Endodermal cell (in vitro differentiated cells): ENCODE measurements around the gene SLC66A2. TPM values are rescaled to one million over a fixed set of nuclear protein-coding genes. Genes with fewer than 3 reads are reported as not detected.

Experiments
- DNase-seq: peaks from one replicate; pipeline ENCODE4 v3.0.0-alpha.2; 2017
- H3K27ac ChIP-seq: 2 replicates; pipeline ENCODE4 v1.5.1; 2013; ENCODE audit warnings: mild to moderate bottlenecking, low read depth, low read length, moderate library complexity
- H3K27me3 ChIP-seq: 2 replicates; pipeline ENCODE4 v1.6.1; 2013; ENCODE audit warnings: mild to moderate bottlenecking, low read length, moderate library complexity; ENCODE audit not compliant: insufficient read depth, control insufficient read depth, poor library complexity, severe bottlenecking
- H3K36me3 ChIP-seq: 2 replicates; pipeline ENCODE4 v1.7.0; 2013; ENCODE audit warnings: mild to moderate bottlenecking, low read length, moderate library complexity; ENCODE audit not compliant: control insufficient read depth, insufficient read depth
- H3K4me1 ChIP-seq: one replicate; pipeline ENCODE4 v1.7.0; 2013; ENCODE audit warnings: low read length; ENCODE audit not compliant: control insufficient read depth, insufficient read depth
- H3K4me3 ChIP-seq: 2 replicates; pipeline ENCODE4 v1.5.1; 2013; ENCODE audit warnings: mild to moderate bottlenecking, low read length, moderate library complexity
- H3K9ac ChIP-seq: 2 replicates; pipeline ENCODE4 v1.6.1; 2013; ENCODE audit warnings: mild to moderate bottlenecking, low read length, moderate library complexity; ENCODE audit not compliant: poor library complexity, severe bottlenecking; ENCODE audit errors: extremely low read depth
- H3K9me3 ChIP-seq: 2 replicates; pipeline ENCODE4 v1.6.1; 2013; ENCODE audit warnings: mild to moderate bottlenecking, low read length, moderate library complexity; ENCODE audit not compliant: control insufficient read depth
- H3K27ac Mint-ChIP-seq: 2 replicates; pipeline ENCODE4 v1.8.0; 2020; ENCODE audit warnings: mixed read lengths
- H3K27me3 Mint-ChIP-seq: 2 replicates; pipeline ENCODE4 v1.8.0; 2021; ENCODE audit warnings: mild to moderate bottlenecking, mixed read lengths; ENCODE audit not compliant: insufficient read depth
- H3K36me3 Mint-ChIP-seq: 2 replicates; pipeline ENCODE4 v1.8.0; 2020; ENCODE audit warnings: low read depth, mixed read lengths
- H3K4me1 Mint-ChIP-seq: 2 replicates; pipeline ENCODE4 v1.8.0; 2020; ENCODE audit warnings: mixed read lengths
- H3K4me3 Mint-ChIP-seq: 2 replicates; pipeline ENCODE4 v1.8.0; 2020; ENCODE audit warnings: mild to moderate bottlenecking, moderate library complexity, mixed read lengths
- H3K9me3 Mint-ChIP-seq: 2 replicates; pipeline ENCODE4 v1.8.0; 2020; ENCODE audit warnings: mild to moderate bottlenecking, mixed read lengths
- CTCF ChIP-seq: fragments of 200-600 bp; sonication (generic); conservative IDR thresholded peaks from 2 replicates; pipeline ENCODE4 v1.5.0; 2021; ENCODE audit warnings: antibody characterized with exemption, mild to moderate bottlenecking
- WGBS, 2 experiments: methylation state at CpG; one replicate each; pipeline versions ENCODE4 v1.1.5 to v1.1.7; 2013; ENCODE audit warnings: missing lambda C conversion rate in 2 of 2, mixed read lengths in 1 of 2; ENCODE audit not compliant: insufficient coverage in 1 of 2, insufficient read length in 1 of 2; 5-methylcytosine and 5-hydroxymethylcytosine counted together
- total RNA-seq, 2 donors: library from RNA; stranded (reverse); fragmentation: NEBNext Ultra II Directional in 1 of 2; extraction: Animal tissue kit (Norgen Biotek cat#: 25700) in 1 of 2; gene quantifications; 2 replicates in 1 of 2; 3 replicates in 1 of 2; pipeline ENCODE4 v1.2.1, GENCODE V29; 2021

Gene SLC66A2
- total RNA-seq, 2 donors from 2014 or later = 30.3 to 32.4 TPM

DNA sequence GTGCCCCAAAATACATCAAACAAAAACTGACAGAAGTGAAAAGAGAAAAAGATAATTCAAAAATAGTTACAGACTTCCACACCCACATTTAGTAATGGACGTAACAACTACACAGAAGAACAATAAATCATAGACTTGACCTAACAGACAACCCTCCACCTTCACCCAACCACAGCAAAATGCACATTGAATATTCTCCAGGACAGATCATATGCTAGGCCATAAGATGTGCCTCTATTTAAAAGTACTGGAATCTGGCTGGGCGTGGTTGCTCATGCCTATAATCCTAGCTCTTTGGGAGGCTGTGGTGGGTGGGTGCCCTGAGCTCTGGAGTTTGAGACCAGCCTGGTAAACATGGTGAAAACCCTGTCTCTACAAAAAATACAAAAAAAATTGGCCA, 20.0 kb downstream of the SLC66A2 start:
- Histone ChIP-seq H3K9me3 (peaks cover 61% of the 10 kb centered on the region), H3K9ac (no peak overlapping the region), H3K36me3 (peaks cover 39% of the 10 kb centered on the region), H3K27me3 (no peaks in the 10 kb centered on the region), H3K27ac (no peak overlapping the region), H3K4me1 (no peaks in the 10 kb centered on the region), H3K4me3 (no peak overlapping the region)
- Mint-ChIP-seq H3K9me3 (peaks cover 49% of the 10 kb centered on the region), H3K36me3 (peaks cover 67% of the 10 kb centered on the region), H3K4me3 (no peak overlapping the region), H3K27me3 (peaks cover 2% of the 10 kb centered on the region), H3K27ac (no peak overlapping the region), H3K4me1 (peaks cover 12% of the 10 kb centered on the region)
- TF ChIP-seq CTCF = no peak
- 92% methylated on average over 2 of the region's 2 CpGs; no CpG with 5 or more reads in 1 of the 2 experiments for WGBS, 2 experiments
- DNase-seq = no peak

DNA sequence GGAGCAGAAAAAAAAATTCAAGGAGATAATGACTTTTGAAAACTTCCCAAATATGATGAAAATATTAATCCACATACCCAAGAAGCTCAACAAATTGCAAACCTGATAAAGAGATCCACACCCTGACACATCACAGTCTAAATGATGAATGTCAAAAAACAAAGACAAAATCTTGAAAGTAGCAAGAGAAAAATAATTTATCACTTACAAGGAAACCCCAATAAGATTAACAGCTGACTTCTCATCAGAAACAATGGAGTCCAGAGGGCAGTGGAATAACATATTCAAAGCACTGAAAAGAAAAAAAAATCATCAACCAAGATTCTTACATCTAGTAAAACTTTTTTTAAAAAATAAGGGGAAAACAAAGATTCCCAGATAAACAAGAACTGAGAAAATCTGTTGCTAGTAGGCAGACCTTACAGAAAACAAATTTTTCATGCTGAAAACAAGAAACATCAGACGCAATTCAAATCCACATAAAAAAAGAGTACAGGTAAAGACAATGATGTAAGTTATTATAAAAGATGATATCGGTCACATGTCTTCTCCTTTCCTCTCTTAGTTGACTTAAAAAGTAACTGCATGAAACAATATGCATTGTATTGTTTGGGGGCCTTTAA, 21.3 kb downstream of the SLC66A2 start:
- Histone ChIP-seq H3K27ac (no peak overlapping the region), H3K4me1 (no peaks in the 10 kb centered on the region), H3K9ac (no peak overlapping the region), H3K27me3 (no peaks in the 10 kb centered on the region), H3K9me3 (peaks cover 50% of the 10 kb centered on the region), H3K36me3 (peaks cover 28% of the 10 kb centered on the region), H3K4me3 (no peak overlapping the region)
- Mint-ChIP-seq H3K36me3 (peaks cover 55% of the 10 kb centered on the region), H3K27ac (no peak overlapping the region), H3K9me3 (peaks cover 46% of the 10 kb centered on the region), H3K4me1 (peaks cover 12% of the 10 kb centered on the region), H3K4me3 (no peak overlapping the region), H3K27me3 (peaks cover 2% of the 10 kb centered on the region)
- no peak for DNase-seq
- TF ChIP-seq CTCF = no peak
- 100% methylated on average over 2 of the region's 2 CpGs; no CpG with 5 or more reads in 1 of the 2 experiments for WGBS, 2 experiments

GRCh38 chr18:79928563-79928960, 22.9 kb downstream of the SLC66A2 start:
- no peak overlapping the region for H3K27ac ChIP-seq
- no peak for TF ChIP-seq CTCF
- DNase-seq = no peak
- H3K4me3 Mint-ChIP-seq = no peak overlapping the region
- H3K27me3 Mint-ChIP-seq = no peaks in the 10 kb centered on the region
- no peaks in the 10 kb centered on the region for H3K4me1 ChIP-seq
- peaks cover 43% of the 10 kb centered on the region for H3K9me3 Mint-ChIP-seq
- peaks cover 46% of the 10 kb centered on the region for H3K9me3 ChIP-seq
- peaks cover 23% of the 10 kb centered on the region for H3K36me3 ChIP-seq
- H3K4me1 Mint-ChIP-seq = no peaks in the 10 kb centered on the region
- H3K27me3 ChIP-seq = no peaks in the 10 kb centered on the region
- no peak overlapping the region for H3K9ac ChIP-seq
- H3K27ac Mint-ChIP-seq = no peak overlapping the region
- no peak overlapping the region for H3K4me3 ChIP-seq
- H3K36me3 Mint-ChIP-seq = peaks cover 55% of the 10 kb centered on the region
- 94 to 98% methylated on average over 3 to 9 of the region's 9 CpGs for WGBS, 2 experiments
